Epidermal melanocyte (primary cell): ENCODE data around the gene TM2D3.

Experiments used
- DNase-seq: peaks from one replicate; pipeline ENCODE4 v3.0.0; 2011; ENCODE audit warnings: low spot score; ENCODE audit not compliant: insufficient read length

Gene TM2D3

GRCh38 chr15:101625184-101625583 lies 27.0 kb downstream of the TM2D3 start:
- DNase-seq, result no peak

- no peak for DNase-seq
Measured at GRCh38 chr15:101623367-101624304, 28.5 kb downstream of the TM2D3 start.

GRCh38 chr15:101621961-101622360 lies 30.2 kb downstream of the TM2D3 start:
- DNase-seq, result no peak

GRCh38 chr15:101620671-101621070 lies 31.5 kb downstream of the TM2D3 start:
- no peak for DNase-seq

- DNase-seq, result no peak
Measured at GRCh38 chr15:101619615-101619865, 32.6 kb downstream of the TM2D3 start.

- no peak for DNase-seq
Measured at GRCh38 chr15:101618851-101619614, 33.1 kb downstream of the TM2D3 start.

GRCh38 chr15:101618076-101618475 lies 34.1 kb downstream of the TM2D3 start:
- DNase-seq, result no peak

- no peak for DNase-seq
Measured at GRCh38 chr15:101617390-101617965, 34.7 kb downstream of the TM2D3 start.

- no peak for DNase-seq
Measured at GRCh38 chr15:101615986-101616848, 36.0 kb downstream of the TM2D3 start.

GRCh38 chr15:101615414-101615985 lies 36.7 kb downstream of the TM2D3 start:
- DNase-seq, result no peak

GRCh38 chr15:101614761-101615160 lies 37.4 kb downstream of the TM2D3 start:
- no peak for DNase-seq

- DNase-seq, result no peak
Measured at GRCh38 chr15:101614001-101614585, 38.1 kb downstream of the TM2D3 start.

- DNase-seq, result no peak
Measured at GRCh38 chr15:101613130-101614000, 38.8 kb downstream of the TM2D3 start.

GRCh38 chr15:101612676-101613075 lies 39.5 kb downstream of the TM2D3 start:
- no peak for DNase-seq

GRCh38 chr15:101611580-101612299 lies 40.4 kb downstream of the TM2D3 start:
- no peak for DNase-seq

GRCh38 chr15:101611007-101611406 lies 41.2 kb downstream of the TM2D3 start:
- DNase-seq, result no peak

GRCh38 chr15:101610611-101611000 lies 41.6 kb downstream of the TM2D3 start:
- DNase-seq, result no peak

GRCh38 chr15:101609742-101610610 lies 42.2 kb downstream of the TM2D3 start:
- DNase-seq, result no peak
